ENCODE data around the gene PEX11B. TPM values are rescaled to one million over a fixed set of nuclear protein-coding genes. Genes with fewer than 3 reads are reported as not detected.

PEX11B gene
- total and polyA plus RNA-seq, 2 donors (not counting 3 experiments of a cell fraction or from before 2014, with no cell fraction given) = 30.5 to 42.5 TPM

- no peaks in the 10 kb centered on the region for H3K27me3 ChIP-seq (ENCODE audit: control insufficient read depth in 2 of 2, insufficient read depth in 2 of 2, low read length in 2 of 2)
- peaks cover 7% of the 10 kb centered on the region for H3K79me2 ChIP-seq (ENCODE audit: control insufficient read depth, insufficient read depth, low read length)
- H3K9ac ChIP-seq (replicated peaks; ENCODE audit: extremely low read depth, insufficient read depth, low read length) = no peak overlapping the region
- H3K9me3 ChIP-seq (replicated peaks; ENCODE audit: control insufficient read depth, insufficient read depth, low read length) = no peaks in the 10 kb centered on the region
- POLR2A ChIA-PET = interaction anchor here (3.1 kb wide), 1 partner anchor 17 kb away, joined by 23 read pairs; no protein-coding TSS in a partner anchor
- peaks cover 5 to 8% of the 10 kb centered on the region in 2 experiments for H3K36me3 ChIP-seq (ENCODE audit: control insufficient read depth in 2 of 2, extremely low read depth in 1 of 2, insufficient read depth in 2 of 2, low read length in 2 of 2)
- no peaks in the 10 kb centered on the region for H3K9me1 ChIP-seq (replicated peaks; ENCODE audit: control insufficient read depth, extremely low read depth, insufficient read depth, low read length)
- H2AFZ ChIP-seq (ENCODE audit: low read depth, low read length) = peak overlapping the region; percentile 15
- intact Hi-C loops (cut with micrococcal nuclease) = loop anchor here (5.0 kb wide), 1 partner anchor 49 kb away; the partner anchor contains the start of gene LIX1L
- DNase-seq (ENCODE audit: low read depth, low spot score) (no peak), FAIRE-seq (no peak)
- CTCF ChIA-PET = interaction anchor here (0.8 to 7.7 kb wide), 15 partner anchors 10 to 129 kb away, joined by 3 to 280 read pairs (median 6); partner anchors contain the start of genes ANKRD35, NUDT17, PEX11B and RBM8A
- H3K4me1 ChIP-seq (ENCODE audit: control insufficient read depth, extremely low read depth, insufficient read depth, low read length) = peaks cover 25% of the 10 kb centered on the region
- peak overlapping the region; percentile 39 for H3K27ac ChIP-seq (ENCODE audit: insufficient read depth, low read depth, low read length)
- no peaks in the 10 kb centered on the region for H4K20me1 ChIP-seq (replicated peaks; ENCODE audit: control insufficient read depth, extremely low read depth, insufficient read depth, low read length)
- dilution Hi-C loops (cut with MboI; ENCODE audit: extremely low pct_ligation_motif_present, low sequenced_read_pairs) = no loop called here
- H3K4me2 ChIP-seq (ENCODE audit: insufficient read depth, low read length) = peak overlapping the region; percentile 49
- no peak for TF ChIP-seq JUN (IDR thresholded peaks at IDR 0.05; ENCODE audit: borderline replicate concordance, insufficient read depth, insufficient read length, low read depth)
- TF ChIP-seq POLR2A (IDR thresholded peaks at IDR 0.05; ENCODE audit: low read depth, low read length) = no peak
- TF ChIP-seq POLR2AphosphoS5 (IDR thresholded peaks at IDR 0.05; ENCODE audit: insufficient read depth, low read depth, low read length) = no peak
- TF ChIP-seq EZH2 (IDR thresholded peaks at IDR 0.05; ENCODE audit: borderline replicate concordance, low read depth, low read length, severe bottlenecking) = no peak
- TF ChIP-seq CTCF (IDR thresholded peaks at IDR 0.05; ENCODE audit: extremely low read depth in 1 of 2, insufficient read depth in 1 of 2, low read depth in 1 of 2, low read length in 2 of 2) = no peak
- no peak for TF ChIP-seq FOS (IDR thresholded peaks at IDR 0.05; ENCODE audit: borderline replicate concordance, insufficient read depth, low read length)
- no peak for TF ChIP-seq GATA2 (IDR thresholded peaks at IDR 0.05; ENCODE audit: insufficient read depth, insufficient read length, low read depth, low read length)
- TF ChIP-seq MYC (IDR thresholded peaks at IDR 0.05; ENCODE audit: low read depth, low read length) = no peak
- TSS peak; percentile 27 for BruUV-seq (replicated peaks)
- H3K4me3 ChIP-seq (replicated peaks in 1 of 3; ENCODE audit: insufficient read depth in 1 of 3, low read depth in 1 of 3, low read length in 3 of 3) = peak overlapping the region in 1 of 3 experiments; percentile 5
Measured at GRCh38 chr1:145908653-145909052, 9.9 kb downstream of the PEX11B start.

Data from endothelial cell of umbilical vein (primary cell).